Islet precursor cell (in vitro differentiated cells): ENCODE results near the gene CABP7.

Experiments
- DNase-seq: peaks from one replicate; pipeline ENCODE4 v3.0.0-alpha.2; 2018

Gene CABP7

GRCh38 chr22:29719899-29720645, at the start of gene CABP7:
CABP7 (plus strand) TSS chr22:29720003; CDS start chr22:29720425, 422 bp downstream.
- no peak for DNase-seq

- DNase-seq: no peak
These were observed 49.2 kb upstream of the CABP7 start for GRCh38 chr22:29670626-29671025.

GRCh38 chr22:29673361-29674066, 46.3 kb upstream of the CABP7 start:
- no peak for DNase-seq

GRCh38 chr22:29674121-29674520, 45.7 kb upstream of the CABP7 start:
- DNase-seq: no peak

GRCh38 chr22:29679316-29679715, 40.5 kb upstream of the CABP7 start:
- no peak for DNase-seq

GRCh38 chr22:29683536-29683935, 36.3 kb upstream of the CABP7 start:
- DNase-seq: no peak

GRCh38 chr22:29684244-29684643, 35.6 kb upstream of the CABP7 start:
- no peak for DNase-seq

GRCh38 chr22:29689206-29689879, 30.5 kb upstream of the CABP7 start:
- no peak for DNase-seq

- peak; percentile 81 for DNase-seq
These were observed 30.0 kb upstream of the CABP7 start for GRCh38 chr22:29689880-29690213.

- DNase-seq: no peak
These were observed 29.3 kb upstream of the CABP7 start for GRCh38 chr22:29690476-29690875.

GRCh38 chr22:29691636-29692326, 28.0 kb upstream of the CABP7 start:
- DNase-seq: no peak

GRCh38 chr22:29692327-29692640, 27.5 kb upstream of the CABP7 start:
- DNase-seq: no peak

- DNase-seq: no peak
These were observed 26.6 kb upstream of the CABP7 start for GRCh38 chr22:29693161-29693560.

- DNase-seq: no peak
These were observed 26.1 kb upstream of the CABP7 start for GRCh38 chr22:29693671-29694070.

GRCh38 chr22:29695129-29695926, 24.5 kb upstream of the CABP7 start:
- no peak for DNase-seq

- no peak for DNase-seq
These were observed 21.8 kb upstream of the CABP7 start for GRCh38 chr22:29697853-29698598.

- DNase-seq: no peak
These were observed 19.4 kb upstream of the CABP7 start for GRCh38 chr22:29700206-29700899.

GRCh38 chr22:29700900-29701154, 19.0 kb upstream of the CABP7 start:
- DNase-seq: no peak

GRCh38 chr22:29701155-29701999, 18.4 kb upstream of the CABP7 start:
- DNase-seq: peak; percentile 76
